D341Med (cell line): ENCODE results near the gene SLC35E4.
"Not testable (repeated sequence)": the region's sequence is repeated elsewhere in the genome, so short reads cannot be mapped to it uniquely, and the experiment has no call there.

Experiments
- DNase-seq: peaks from one replicate; pipeline ENCODE4 v3.0.0; 2012; ENCODE audit warnings: low spot score

SLC35E4 gene

DNA sequence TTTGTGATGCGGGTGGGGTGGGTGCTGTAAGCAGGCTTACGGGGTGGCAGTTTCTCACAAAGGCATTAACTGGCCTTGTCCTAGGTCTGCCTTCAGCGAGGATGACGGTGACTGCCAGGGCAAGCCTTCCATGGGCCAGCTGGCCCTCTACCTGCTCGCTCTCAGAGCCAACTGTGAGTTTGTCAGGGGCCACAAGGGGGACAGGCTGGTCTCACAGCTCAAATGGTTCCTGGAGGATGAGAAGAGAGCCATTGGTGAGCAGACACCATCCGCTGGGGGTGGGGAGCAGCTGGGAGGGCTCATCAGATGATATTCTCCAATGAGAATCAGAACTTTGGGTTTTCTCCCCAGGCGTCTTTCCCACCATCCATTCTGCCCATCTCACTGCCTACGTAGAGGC is 22.8 kb upstream of the SLC35E4 start:
- no peak for DNase-seq

DNA sequence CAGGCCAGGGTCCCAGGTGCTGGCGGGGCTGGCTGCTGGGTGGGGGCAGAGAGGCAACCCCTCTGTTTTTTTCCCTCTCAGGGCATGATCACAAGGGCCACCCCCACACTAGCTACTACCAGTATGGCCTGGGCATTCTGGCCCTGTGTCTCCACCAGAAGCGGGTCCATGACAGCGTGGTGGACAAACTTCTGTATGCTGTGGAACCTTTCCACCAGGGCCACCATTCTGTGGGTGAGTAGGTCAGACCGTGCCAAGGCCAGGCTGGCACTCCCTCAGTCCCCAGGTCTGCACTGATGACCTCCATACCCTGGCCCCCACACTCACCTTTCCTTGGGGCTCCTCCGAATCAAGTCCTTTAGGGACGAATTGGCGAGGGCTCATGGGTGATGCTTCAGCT is 21.3 kb upstream of the SLC35E4 start:
- DNase-seq: no peak

DNA sequence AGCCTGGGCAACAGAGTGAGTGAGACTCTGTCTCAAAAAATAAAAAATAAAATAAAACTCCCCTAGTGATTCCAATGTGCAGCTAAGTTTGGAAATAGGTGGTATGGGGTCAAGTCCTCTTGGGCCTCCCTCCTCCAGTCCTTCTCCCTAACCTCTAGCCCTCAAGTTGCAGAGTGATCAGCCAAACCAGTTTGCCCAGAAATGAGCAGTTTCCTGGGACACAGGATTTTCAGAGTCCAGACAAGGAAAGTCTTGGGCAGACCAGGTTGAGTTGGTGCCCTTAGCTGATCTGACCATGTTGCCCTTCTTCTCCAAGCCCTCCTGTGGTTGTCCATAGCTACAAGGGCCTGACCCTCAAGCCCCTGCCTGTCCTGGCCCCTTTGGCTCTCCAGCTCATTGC is 20.7 kb upstream of the SLC35E4 start:
- no peak for DNase-seq

DNA sequence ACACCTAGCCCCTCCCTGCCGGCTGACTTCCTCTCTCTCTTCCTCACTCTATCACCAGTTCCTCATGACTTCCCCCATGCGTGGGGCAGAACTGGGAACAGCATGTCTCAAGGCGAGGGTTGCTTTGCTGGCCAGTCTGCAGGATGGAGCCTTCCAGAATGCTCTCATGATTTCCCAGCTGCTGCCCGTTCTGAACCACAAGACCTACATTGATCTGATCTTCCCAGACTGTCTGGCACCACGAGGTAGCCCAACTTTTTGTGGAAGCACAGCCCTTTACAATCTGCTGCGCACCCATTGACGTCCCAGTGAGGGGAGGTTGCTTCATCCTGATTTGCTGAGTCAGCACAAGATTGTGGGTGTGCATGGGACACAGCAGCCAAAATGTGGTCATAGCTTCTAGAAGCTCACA is 20.0 kb upstream of the SLC35E4 start:
- no peak for DNase-seq

DNA sequence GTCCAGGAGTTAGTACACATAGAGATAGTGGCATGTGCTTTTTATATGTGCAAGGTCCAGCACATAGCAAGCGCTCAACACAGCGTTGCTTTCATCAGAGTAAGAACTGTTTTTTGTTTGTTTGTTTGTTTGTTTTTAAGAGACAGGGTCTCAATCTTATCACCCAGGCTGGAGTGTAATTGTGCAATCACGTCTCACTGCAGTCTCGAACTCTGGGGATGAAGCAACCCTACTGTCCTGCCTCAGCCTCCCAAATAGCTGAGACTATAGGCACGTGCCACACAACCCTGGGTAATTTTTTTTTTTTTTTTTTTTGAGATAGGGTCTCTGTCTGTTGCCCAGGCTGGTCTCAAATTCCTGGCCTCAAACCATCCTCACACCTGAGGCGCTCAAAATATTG is 17.8 kb upstream of the SLC35E4 start:
- no peak for DNase-seq

DNA sequence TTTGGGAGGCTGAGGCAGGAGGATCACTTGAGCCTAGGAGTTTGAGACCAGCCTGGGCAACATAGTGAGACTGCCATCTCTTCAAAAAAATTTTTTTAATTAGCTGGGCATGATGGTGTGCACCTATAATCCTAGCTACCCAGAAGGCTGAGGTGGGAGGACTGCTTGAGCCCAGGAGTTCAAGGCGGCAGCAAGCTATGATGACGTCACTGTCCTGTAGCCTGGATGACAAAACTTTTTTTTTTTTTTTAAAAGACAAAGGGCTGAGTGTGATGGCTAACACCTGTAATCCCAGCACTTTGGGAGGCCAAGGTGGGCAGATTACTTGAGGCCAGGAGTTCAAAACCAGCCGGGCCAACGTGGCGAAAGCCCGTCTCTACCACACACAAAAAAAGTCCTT is 15.7 kb upstream of the SLC35E4 start:
- DNase-seq: not testable (repeated sequence)

DNA sequence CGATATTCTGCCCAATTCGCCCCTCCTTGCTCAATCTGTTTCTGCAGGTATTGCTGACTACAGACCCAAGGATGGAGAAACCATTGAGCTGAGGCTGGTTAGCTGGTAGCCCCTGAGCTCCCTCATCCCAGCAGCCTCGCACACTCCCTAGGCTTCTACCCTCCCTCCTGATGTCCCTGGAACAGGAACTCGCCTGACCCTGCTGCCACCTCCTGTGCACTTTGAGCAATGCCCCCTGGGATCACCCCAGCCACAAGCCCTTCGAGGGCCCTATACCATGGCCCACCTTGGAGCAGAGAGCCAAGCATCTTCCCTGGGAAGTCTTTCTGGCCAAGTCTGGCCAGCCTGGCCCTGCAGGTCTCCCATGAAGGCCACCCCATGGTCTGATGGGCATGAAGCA is 9.2 kb upstream of the SLC35E4 start:
- no peak for DNase-seq

DNA sequence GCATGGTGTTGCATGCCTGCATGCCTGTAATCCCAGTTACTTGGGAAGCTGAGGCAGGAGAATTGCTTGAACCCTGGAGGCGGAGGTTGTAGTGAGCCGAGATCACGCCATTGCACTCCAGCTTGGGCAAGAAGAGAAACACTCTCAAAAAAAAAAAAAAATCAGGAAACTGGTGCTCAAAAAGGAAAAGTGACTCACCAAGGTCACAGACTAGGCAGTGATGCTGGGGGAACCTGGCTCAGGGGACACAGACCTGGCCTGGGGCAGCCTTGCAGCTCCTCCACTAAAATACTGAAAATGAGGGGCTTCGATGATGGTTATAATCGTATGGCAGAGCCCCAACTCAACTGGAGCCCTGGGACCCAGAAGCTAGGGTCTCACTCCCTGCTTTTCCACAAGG is 8.1 kb upstream of the SLC35E4 start:
- DNase-seq: no peak

DNA sequence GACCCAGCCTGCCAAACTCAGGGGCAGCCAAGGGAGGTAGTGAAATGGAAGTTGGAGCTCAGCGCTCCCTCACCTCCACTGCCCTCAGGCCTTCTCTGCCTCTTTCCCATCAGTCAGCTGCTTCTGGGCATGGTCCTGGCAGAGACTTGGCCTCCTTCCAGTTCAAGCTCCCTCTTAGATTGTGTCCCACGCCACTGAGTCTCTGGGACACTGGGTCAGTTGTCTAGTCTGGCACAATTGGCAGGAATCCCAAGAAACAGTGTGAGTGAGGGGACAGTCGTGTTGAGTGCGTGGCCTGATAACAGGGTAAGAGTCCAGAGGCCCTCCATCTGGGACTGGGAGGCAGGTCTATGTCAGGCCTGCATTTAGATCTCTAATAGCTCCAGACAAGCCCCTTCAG is 7.1 kb upstream of the SLC35E4 start:
- no peak for DNase-seq

DNA sequence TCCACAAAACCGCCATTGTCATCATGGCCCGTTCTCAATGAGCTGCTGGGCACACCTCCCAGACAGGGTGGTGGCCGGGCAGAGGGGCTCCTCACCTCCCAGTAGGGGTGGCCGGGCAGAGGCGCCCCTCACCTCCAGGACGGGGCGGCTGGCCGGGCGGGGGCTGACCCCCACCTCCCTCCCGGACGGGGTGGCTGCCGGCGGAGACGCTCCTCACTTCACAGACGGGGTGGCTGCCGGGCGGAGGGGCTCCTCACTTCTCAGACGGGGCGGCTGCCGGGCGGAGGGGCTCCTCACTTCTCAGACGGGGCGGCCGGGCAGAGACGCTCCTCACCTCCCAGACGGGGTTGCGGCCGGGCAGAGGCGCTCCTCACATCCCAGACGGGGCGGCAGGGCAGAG is 4.1 kb upstream of the SLC35E4 start:
- not testable (repeated sequence) for DNase-seq

DNA sequence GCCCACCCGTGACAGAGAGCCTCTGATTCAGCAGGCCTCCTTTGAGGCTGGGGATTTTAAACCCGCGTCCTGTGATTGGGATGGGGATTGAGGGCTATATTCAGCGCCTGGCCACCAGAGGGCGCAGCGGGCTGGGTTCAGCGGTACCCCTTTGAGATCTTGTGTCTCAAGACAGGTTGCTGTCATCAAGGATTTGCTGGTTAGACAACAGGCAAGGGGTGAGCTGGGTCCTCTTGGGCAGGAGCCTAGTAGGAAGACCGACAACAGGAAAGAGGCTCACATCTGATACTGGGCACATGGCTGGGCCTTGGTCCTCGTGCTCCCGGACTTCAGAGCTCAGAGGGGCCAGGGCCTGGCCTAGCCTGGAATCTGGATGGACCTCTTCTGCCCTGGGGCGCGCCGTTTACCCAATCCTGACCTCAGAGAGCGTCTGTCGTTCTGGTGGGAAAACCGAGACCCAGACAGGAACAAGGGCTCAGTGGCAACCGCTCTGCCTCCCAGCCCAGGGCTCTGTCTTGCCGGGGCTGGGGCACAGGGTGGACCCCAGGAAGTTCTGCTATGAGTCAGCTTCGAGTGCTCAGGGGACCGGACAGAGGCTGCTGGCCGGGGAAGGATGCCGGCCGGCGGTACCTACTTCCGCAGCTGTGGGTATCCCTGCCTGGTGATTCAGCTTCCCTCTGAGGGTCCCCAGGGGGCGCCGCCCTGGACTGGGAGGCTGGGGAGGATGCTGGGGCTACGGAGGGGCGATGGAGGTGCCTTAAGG is 929 bp upstream of the SLC35E4 start:
- peak; percentile 90 for DNase-seq

DNA sequence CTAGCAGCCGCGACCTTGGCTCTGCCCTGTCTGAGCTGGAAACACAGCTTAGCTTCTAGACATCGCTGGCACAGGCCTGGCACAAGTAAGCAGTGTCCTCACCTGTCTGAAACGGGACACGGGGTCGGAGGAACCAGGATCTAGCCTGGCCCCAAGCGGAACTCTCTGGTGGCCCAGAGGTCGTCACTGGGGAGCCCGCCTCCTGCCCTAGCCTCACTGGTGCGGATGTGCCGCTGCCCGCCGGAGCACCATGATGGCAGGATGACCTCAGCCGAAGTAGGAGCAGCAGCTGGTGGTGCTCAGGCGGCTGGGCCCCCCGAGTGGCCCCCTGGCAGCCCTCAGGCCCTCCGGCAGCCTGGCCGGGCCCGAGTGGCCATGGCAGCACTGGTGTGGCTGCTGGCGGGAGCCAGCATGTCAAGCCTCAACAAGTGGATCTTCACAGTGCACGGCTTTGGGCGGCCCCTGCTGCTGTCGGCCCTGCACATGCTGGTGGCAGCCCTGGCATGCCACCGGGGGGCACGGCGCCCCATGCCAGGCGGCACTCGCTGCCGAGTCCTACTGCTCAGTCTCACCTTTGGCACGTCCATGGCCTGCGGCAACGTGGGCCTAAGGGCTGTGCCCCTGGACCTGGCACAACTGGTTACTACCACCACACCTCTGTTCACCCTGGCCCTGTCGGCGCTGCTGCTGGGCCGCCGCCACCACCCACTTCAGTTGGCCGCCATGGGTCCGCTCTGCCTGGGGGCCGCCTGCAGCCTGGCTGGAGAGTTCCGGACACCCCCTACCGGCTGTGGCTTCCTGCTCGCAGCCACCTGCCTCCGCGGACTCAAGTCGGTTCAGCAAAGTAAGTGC is 871 bp downstream of the SLC35E4 start:
- no peak for DNase-seq

DNA sequence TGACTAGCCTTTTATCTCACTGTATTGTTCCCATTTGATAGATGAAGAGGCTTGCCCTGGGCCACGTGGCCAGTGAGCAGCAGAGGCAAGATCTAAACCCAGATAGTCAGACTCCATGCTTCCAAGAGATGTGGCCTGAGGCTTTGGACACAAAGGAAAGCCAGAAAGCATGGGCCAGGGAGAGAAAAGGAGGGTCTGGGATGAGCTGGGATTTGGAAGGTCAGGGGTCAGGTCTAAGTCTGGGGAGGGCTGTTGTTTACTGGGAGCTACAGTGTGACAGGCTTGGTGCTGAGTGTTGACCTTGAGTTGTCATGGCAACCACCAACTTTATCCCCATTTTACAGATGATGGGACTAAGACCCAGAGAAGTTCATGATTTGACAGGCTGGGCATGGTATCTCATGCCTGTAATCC is 2.1 kb downstream of the SLC35E4 start:
- no peak for DNase-seq

DNA sequence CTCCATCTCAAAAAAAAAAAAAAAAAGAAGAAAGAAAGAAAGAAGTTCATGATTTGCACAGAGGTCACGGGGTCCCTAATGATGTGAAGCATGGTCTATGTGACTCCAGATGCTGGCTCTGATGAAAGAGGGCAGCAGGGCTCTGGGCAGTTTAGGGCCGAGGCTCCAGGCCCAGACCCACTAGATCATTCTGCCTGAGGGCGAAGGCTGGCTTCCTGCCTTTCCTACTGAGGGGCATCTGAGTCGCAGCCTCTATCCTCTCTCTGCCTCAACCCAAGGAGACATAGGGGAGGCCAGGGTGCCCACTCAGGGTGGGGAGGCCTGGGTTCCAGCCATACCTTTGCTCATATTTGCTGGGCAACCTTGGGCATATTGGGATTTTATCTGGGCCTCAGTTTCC is 4.8 kb downstream of the SLC35E4 start:
- DNase-seq: no peak

DNA sequence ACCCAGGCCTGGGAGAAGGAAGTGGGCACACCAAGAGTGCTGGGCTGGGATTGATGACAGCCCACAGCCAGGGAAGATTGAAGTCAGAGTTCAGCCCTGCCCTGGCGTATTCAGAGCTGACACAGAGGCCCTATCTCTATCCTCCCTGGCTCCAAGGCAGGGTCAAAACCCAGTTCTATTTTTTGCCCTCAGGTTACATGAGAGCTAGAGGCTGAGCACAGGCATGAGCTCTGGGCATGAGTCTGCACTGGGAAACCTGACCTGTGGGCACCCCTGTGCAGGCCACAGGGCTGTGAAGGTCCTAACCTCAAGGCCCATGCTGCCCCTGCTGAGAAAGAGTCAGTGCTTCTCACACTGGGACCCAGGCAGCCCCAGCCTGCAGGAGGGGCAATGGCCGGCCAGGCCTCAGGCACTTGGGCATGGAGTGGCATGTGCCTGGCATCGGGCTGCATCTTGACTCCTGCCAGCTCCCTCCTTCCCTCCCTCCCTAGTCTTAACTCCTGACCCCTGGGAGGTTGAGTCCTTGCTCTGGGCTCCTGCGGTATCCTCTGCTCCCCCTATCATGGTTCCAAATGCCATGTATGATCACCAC is 5.4 kb downstream of the SLC35E4 start:
- no peak for DNase-seq

DNA sequence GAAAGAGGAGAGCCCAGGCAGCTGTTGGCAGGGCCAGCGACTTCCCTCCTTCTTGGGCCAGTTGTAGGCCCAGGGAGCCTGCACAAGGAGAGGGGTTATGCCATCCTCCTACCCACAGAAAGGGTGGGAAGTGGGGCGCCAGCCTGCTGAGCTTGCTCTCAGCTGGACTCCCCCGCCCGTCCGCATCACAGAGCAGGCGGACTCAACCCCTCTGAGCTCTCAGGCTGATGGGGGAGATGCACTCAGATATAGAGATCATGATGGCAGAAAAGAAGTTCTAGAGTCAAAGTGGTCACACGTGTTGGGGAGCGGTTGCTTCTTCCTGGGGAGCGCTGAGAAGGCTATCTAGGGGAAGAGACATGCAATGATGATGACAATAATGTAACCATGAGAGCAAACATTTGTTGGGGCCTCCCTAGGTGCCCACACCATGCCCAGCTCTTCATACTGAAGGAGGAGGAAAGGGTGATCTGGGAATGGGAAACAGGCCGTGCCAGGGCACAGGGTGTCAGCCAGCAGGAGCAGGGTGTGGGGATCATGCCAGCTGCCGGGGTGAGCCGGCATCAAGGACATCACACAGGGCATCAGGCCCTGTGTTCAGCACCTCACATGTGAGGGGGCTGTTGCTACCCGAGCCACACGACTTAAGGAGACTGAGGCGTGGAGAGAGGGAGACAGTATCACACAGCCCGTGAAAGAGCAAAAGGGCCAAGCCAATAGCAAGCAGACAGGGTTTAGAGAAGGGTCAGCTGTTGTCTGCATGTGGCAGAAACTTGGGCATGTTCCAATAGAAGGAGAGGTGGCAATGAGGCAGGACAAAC is 7.7 kb downstream of the SLC35E4 start:
- DNase-seq: no peak

DNA sequence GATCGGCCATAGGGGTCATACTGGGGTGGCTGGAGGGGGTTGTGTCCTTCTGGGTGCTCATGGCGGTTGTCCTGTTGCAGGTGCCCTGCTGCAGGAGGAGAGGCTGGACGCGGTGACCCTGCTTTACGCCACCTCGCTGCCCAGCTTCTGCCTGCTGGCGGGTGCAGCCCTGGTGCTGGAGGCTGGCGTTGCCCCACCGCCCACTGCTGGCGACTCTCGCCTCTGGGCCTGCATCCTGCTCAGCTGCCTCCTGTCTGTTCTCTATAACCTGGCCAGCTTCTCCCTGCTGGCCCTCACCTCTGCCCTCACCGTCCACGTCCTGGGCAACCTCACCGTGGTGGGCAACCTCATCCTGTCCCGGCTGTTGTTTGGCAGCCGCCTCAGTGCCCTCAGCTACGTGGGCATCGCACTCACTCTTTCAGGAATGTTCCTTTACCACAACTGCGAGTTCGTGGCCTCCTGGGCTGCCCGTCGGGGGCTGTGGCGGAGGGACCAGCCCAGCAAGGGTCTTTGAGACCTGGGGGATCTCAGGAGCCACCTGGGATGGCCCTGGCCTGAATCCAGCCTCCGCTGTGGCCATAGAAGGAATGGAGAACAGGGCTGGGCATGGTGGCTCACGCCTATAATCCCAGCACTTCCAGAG is 11.1 kb downstream of the SLC35E4 start:
- no peak for DNase-seq

DNA sequence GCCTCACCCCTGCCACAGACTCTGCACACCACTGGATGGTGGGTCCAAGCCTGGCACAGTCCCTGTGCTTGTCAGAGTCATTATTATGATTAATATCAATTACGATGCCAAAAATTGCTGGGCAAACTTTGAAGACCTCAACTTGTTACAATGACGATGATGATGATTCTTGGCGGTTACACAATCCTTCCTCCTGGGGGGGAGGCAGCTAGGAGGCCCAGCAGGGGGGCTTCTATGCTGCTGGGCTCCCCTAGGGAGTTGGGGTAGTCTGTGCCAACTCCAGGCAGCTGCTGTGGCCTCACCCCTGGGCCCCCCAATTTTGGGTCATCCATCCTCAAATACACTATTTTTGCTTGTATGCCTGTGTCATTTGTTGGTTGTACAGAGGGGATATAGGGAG is 12.0 kb downstream of the SLC35E4 start:
- no peak for DNase-seq

DNA sequence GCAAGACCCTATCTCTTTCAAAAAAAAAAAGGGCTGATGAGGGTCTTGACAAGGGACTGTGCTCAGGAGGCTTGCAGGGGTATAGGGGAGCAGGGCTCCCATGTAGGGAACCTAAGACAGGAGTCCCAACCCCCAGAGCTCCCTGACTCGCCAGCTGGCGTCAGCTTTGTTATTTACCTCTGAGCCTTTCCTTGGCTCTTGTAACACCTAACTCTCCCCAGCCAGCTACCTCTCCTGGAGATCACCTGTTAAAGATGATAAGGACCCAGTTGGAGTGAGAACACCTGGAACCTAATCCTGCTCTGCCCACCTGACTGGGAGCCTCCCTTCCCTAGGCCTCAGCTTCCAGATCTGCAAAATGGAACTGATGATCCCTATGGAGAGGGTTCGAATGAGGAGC is 13.2 kb downstream of the SLC35E4 start:
- DNase-seq: no peak

DNA sequence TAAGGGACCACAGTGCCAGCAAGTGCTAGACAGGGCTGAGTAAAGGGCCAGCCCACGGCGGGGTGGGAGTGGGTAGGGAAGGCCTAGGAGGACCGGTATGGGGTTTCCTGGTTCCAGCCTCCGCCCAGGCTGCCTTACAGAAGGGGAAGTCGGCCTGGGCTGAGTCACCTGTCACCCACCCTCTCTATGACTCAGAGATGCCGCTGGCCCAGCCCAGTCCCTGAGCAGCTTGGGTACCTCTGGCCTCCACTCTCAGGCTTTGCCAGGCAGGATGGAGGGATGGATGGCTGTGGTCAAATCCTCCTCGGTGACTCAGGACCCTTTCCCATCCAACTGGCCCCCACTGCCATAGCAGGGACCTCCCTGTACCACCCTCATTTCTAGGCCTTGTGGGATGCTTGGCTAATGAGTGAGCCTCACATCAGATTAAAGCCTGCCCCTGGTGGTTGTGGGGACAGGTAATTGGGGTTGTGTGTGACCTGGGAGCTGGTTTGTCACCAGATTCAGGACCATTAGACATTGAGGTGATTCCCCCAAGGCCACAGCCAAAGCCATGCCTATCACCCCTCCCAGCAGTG is 13.9 kb downstream of the SLC35E4 start:
- no peak for DNase-seq

DNA sequence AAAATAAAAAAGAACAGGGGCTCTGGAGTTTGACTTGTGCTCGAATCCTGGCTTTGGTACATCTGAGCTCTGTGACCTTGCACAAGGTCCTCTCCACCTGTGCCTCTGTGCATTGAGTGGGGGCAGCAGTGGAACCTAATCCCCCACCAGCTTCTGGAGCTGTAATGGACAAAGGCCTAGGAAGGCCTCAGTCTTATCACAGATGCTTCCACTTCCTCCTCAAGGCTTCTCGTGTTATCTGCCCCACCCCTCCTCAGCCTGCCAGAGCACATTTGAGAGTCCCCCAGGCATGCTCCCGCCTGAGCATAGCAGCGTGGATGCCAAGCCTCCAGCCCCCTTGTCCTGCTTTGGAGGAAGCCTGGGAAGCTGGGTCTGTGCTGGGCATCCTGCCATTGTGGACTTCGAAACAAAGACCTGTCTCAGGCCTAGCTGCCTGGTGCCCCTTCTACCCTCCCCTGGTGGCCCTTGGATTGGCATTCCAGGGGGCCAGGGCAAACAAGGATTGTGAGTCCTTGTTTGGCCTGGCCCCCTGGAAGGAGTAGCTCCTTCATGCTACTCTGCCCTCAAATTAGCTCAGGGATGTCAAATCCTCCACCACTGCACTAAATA is 15.0 kb downstream of the SLC35E4 start:
- DNase-seq: no peak
